Measurements from ENCODE around the gene RDX.
A peak's percentile ranks its signal among the peaks of the same experiment; 100 is the strongest.

The RDX gene

DNA sequence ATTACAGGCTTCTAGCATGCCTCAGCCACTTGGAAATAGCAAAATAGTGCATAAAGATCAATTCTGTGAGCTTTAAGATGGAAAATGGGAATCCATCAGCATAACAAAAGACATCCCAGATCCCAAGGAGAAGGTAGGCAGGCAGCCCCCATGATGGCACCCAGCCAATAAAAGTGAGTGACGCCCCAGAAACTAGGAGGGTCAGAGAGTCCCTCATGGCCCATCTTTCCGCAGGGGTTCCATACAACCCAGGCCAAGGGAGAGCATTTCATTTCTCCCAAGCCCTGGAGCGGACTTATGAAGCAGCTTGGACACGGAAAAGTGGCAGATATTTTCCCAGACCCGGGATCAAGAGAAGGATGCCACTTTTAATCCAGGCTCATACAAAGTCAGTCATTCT, 110.0 kb downstream of the RDX start:
- CTCF ChIA-PET, result interaction anchor here (0.7 kb wide), 1 partner anchor 93 kb away, joined by 3 read pairs; the partner anchor contains the start of gene ZC3H12C
- TF ChIP-seq, protein P1, sequence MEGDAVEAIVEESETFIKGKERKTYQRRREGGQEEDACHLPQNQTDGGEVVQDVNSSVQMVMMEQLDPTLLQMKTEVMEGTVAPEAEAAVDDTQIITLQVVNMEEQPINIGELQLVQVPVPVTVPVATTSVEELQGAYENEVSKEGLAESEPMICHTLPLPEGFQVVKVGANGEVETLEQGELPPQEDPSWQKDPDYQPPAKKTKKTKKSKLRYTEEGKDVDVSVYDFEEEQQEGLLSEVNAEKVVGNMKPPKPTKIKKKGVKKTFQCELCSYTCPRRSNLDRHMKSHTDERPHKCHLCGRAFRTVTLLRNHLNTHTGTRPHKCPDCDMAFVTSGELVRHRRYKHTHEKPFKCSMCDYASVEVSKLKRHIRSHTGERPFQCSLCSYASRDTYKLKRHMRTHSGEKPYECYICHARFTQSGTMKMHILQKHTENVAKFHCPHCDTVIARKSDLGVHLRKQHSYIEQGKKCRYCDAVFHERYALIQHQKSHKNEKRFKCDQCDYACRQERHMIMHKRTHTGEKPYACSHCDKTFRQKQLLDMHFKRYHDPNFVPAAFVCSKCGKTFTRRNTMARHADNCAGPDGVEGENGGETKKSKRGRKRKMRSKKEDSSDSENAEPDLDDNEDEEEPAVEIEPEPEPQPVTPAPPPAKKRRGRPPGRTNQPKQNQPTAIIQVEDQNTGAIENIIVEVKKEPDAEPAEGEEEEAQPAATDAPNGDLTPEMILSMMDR (conservative IDR thresholded peaks at IDR 0.05; ENCODE audit: low read depth), result no peak
- no peak overlapping the region for H3K27ac ChIP-seq
- POLR2A ChIA-PET (ENCODE audit: low non-redundant PET), result no interaction called here
- DNase-seq (ENCODE audit: low spot score), result no peak

DNA sequence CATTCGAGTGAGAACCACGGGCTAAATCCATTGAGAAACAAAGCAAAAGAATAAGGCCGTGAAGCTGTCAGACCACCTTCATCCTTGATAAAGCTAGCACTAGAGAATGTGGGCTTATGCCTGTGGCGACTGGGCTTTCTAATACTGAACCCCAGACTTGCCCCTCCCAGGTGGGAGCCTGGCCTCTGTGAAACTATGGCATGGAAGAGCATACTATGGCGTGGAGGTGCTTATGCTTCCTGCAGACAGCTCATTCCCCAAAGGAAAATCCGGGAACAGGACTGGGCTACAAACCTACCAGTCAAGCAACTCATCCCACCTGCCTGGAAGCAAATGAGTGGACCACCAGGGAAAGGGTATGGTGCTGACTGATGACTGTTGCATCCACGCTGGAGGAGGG, 110.8 kb downstream of the RDX start:
- H3K27ac ChIP-seq, result peak overlapping the region; percentile 57
- ChIA-PET CTCF (interaction anchor here (0.6 kb wide), 1 partner anchor 1007 kb away, joined by 4 read pairs; no protein-coding TSS in a partner anchor), POLR2A (ENCODE audit: low non-redundant PET) (no interaction called here)
- TF ChIP-seq, protein P1 (conservative IDR thresholded peaks at IDR 0.05; ENCODE audit: low read depth), result no peak
- no peak for DNase-seq (ENCODE audit: low spot score)

DNA sequence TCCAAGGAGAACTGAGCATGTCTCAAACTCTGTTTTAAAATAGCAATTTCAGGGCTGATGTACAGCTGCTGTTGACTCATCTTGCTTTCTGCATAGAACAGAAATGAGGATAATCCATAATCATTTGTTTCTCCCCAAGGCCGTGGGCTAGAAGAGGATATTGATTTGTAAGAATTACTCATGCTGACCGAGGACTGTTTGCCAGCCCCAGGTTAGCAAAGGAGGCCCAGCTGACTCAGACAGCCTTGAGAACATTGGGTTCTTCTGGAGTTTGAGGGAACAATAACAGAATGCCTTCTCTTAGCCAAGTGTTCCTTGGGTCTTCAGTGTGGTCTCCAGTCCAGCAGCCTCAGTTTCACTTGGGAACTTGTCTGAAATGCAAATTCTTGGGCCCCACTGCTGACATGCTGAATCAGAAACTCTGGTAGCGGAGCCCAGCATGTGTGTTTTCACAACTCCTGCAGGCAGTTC, 111.3 kb downstream of the RDX start:
- TF ChIP-seq, protein P1 (conservative IDR thresholded peaks at IDR 0.05; ENCODE audit: low read depth), result no peak
- CTCF ChIA-PET, result no interaction called here
- peak overlapping the region; percentile 57 for H3K27ac ChIP-seq
- POLR2A ChIA-PET (ENCODE audit: low non-redundant PET), result no interaction called here
- DNase-seq (ENCODE audit: low spot score), result no peak

DNA sequence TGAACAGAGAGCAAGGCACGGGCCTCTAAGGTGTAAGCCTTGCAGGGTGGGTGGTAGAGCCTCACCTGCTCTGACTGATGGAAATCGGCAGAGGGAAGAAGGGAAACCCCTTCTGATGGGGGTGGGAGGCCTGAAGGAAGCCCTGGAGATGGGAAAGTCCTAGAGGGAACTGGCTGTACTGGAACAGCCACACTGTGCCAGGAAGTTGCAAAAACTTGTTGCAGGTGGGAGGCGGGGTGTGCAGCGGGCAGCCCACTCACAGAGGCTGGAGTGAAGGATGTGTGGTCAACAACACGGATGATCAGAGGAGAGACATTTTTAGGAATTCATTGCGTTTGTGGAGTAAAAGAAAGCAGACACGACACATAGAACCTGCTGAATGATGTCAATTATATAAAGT, 112.0 kb downstream of the RDX start:
- CTCF ChIA-PET, result no interaction called here
- POLR2A ChIA-PET (ENCODE audit: low non-redundant PET), result no interaction called here
- TF ChIP-seq, protein P1 (conservative IDR thresholded peaks at IDR 0.05; ENCODE audit: low read depth), result no peak
- DNase-seq (ENCODE audit: low spot score), result no peak
- peak overlapping the region; percentile 40 for H3K27ac ChIP-seq

DNA sequence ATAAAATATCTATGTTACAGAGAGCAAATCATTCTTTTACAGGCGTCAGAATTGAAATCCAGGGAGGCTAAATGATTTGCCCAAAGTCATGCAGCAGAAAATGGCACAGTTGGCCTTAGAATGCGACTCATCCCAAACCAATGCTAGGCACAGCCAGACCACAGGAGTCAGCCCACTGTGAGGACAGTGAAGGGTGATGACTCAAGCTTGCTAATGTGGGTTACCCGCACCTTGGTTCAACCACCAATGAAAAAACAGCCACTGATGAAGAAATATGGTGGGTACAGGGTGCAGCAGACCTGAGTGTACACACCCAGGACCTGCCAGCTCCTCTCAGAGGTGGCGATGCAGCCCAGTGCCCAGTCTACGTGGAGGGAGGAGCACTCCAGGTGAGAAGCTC, 113.5 kb downstream of the RDX start:
- POLR2A ChIA-PET (ENCODE audit: low non-redundant PET), result no interaction called here
- H3K27ac ChIP-seq, result no peak overlapping the region; the same call in 1 of the 2 replicates
- CTCF ChIA-PET, result no interaction called here
- DNase-seq (ENCODE audit: low spot score), result no peak
- TF ChIP-seq, protein P1 (conservative IDR thresholded peaks at IDR 0.05; ENCODE audit: low read depth), result no peak

DNA sequence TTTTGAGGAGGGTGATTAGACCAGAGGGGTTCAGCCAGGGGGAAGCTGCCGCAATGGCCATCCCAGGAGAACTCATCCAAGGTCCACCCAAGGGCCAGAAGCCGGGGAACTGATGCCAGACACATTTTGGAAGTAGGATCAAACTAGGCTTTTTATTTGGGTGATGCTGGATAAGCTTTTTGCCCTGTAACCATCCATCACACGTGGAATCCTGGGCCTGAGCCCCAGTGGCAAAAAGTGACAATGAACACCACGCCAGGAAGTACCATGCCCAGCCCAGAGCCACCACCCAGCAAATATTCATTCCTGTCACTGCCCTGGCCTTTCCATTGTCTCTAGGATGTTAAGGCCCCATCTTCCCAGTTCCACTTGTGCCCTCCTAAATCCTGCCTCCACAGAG, 117.3 kb downstream of the RDX start:
- TF ChIP-seq, protein P1 (conservative IDR thresholded peaks at IDR 0.05; ENCODE audit: low read depth), result no peak
- no peak overlapping the region for H3K27ac ChIP-seq
- ChIA-PET CTCF (no interaction called here), POLR2A (ENCODE audit: low non-redundant PET) (no interaction called here)
- no peak for DNase-seq (ENCODE audit: low spot score)

DNA sequence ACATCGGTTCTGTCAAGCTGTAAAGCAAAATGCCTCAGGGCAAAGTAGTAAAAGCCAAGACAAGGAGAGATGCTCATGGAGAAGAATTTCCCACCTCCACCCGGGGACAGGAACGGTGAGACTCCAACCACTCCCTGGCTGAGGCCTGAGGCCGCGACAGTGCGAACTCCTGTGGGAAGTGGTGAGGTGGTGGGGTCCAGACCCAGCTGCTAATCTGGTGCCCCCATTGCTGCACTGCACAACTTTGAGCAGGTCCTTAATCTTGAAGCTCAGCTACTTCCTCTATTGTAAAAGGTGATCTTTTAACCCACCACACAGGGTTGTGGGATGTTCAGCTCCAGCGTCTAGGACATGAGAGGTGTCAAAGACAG, 119.3 kb downstream of the RDX start:
- ChIA-PET CTCF (no interaction called here), POLR2A (ENCODE audit: low non-redundant PET) (no interaction called here)
- no peak overlapping the region for H3K27ac ChIP-seq
- TF ChIP-seq, protein P1 (conservative IDR thresholded peaks at IDR 0.05; ENCODE audit: low read depth), result no peak
- DNase-seq (ENCODE audit: low spot score), result no peak
